ENCODE results near the gene KRTAP13-3.

The KRTAP13-3 gene

DNA sequence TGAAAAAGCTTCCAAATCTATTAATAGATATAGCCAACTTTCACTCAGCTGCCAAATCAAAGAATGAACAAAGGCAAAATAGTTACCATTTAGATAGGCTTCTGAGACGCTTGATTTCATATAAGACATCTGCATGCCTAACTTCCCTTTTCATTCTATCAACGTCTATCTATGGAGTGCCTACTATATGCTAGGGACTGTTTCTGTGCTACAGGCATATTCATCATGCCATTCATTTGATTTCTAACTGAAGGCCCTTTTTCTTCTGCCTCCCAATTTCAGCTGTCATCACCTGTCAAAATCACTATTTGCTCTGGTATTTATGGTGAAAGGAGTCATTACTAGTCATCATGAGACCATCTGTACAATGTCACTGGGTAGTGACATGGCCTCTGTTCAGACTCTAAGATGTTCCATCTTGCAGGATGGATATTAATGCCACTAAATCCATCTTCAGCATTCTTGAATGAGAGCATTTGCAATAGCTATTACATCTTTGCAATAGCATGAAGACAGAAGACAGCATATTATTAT, 34.2 kb downstream of the KRTAP13-3 start:
- Mint-ChIP-seq H3K36me3 (no peaks in the 10 kb centered on the region), H3K4me1 (no peaks in the 10 kb centered on the region), H3K27ac (no peak overlapping the region), H3K4me3 (no peak overlapping the region), H3K9me3 (peaks cover 7% of the 10 kb centered on the region)
- ATAC-seq (no peak), DNase-seq (ENCODE audit: low spot score in 2 of 2) (no peak)

DNA sequence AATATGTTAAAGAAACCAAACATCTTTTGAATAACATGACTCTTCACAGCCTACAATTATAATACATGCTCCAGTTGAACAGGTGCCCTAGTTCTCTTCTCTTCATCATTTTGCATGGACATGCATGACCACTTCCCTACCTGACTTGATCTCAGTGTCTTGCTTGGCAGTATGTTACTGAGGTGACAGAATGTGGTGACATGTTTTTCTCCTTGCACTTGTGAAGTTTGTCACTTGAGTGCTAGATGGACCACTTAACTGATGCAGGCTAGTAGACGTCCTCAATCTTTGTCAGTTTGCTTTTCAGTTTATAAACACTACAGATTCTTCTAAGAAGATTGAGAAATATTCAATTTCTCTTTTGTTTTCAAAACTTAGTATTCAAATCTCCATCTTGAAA, 43.5 kb downstream of the KRTAP13-3 start:
- no peaks in the 10 kb centered on the region for H3K36me3 Mint-ChIP-seq
- no peak for DNase-seq (ENCODE audit: low spot score in 2 of 2)
- H3K27ac Mint-ChIP-seq: no peak overlapping the region
- ATAC-seq: no peak
- peaks cover 14% of the 10 kb centered on the region for H3K9me3 Mint-ChIP-seq
- H3K4me3 Mint-ChIP-seq: no peak overlapping the region
- H3K4me1 Mint-ChIP-seq: no peaks in the 10 kb centered on the region

Measured in stimulated activated effector memory CD8-positive, alpha-beta T cell treated with anti-CD3 and anti-CD28 coated beads, Interleukin-12 subunit alpha, Interleukin-12 subunit beta, amount 100 ng/mL, for 72 hours (primary cell).